HG02884 (cell line): Measurements from ENCODE around the gene ZFPL1.

ENCODE experiments used
- ATAC-seq: cut with Tn5 transposase; IDR thresholded peaks from one replicate; pipeline ENCODE4 v1.9.1; 2021; ENCODE audit warnings: mild to moderate bottlenecking, moderate library complexity; ENCODE audit not compliant: unreplicated experiment

Gene ZFPL1

DNA sequence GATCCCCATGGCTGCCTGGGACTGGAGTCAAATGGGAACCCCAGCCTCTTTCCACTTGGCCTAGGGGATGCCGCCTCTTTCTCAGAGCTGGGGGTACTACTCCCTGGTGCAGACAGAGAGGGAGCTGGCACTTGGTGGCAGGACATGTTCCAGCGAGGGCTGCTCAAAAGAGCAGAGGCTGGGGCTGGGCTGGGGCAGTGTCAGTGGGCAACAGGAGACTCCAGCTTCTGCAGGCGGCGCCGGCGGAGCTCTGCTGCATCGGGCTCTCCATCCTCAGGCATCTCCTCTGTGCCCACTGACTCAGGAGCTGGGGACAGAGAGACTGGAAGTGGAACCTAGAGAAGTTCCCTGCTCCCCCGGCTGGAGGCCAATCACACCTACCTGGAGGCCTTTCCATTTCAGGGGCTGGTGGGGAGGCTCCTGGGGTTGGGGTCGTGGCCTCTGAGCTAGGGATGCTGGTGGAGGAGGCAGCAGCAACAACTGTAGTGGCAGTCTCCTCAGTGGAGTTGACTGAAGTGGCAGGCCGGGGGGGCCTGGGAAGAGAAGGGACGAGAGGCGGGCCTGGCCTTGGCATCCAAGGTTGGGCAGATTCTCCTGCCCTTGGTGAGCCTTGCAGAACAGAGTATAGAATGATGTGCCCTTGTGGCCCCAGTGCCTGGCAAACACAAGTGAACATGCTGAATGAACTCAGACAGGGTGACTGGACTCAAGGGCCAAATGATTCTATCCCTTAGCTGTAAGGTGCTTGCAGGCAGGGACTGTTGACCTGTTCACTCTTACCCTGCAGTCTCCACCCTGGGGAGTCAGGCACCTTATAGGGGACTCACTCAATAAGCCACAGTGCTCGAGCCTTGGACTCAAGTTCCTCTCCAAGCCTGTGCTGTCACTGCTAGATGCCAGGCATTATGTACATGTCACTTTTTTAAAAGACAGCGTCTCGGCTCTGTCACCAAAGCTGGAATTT, 44.4 kb downstream of the ZFPL1 start:
- no peak for ATAC-seq

DNA sequence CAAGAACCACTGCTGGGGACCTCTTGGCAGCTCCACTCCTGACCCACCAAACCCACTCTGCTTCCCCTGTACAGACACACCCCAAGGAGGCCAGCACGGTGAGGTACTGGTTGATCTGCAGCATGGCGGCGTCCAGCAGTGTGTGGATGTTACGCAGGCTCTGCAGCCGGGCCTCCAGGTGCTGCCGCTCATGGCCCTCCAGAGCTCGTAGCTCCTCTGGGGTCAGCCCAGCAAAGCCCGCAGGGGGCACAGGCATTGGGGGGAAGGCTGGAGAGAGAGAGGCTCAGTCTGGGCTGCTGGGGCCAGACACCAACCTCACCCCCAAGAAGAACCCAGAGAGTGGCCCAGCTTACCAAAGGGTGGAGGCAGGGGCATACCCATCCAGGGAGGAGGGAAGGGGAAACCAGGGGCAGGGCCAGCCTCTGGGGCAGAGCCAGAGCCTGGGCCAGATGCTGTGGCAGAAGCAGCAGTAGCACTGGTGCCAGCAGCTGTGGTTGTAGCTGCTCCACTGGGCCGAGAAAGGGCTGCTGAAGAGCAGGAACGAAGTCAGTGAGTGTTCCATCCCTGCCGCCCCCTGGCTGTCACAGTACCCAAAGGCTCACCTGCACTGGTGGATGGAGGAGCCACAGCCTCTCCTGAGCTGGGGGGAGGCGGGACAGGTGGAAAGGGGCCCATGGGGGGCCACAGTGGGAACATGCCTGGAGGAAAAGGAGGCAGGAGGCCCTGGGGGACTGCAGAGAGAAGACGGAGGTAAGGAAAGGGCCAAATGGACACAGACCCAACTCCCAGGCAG, 45.8 kb downstream of the ZFPL1 start:
- no peak for ATAC-seq

DNA sequence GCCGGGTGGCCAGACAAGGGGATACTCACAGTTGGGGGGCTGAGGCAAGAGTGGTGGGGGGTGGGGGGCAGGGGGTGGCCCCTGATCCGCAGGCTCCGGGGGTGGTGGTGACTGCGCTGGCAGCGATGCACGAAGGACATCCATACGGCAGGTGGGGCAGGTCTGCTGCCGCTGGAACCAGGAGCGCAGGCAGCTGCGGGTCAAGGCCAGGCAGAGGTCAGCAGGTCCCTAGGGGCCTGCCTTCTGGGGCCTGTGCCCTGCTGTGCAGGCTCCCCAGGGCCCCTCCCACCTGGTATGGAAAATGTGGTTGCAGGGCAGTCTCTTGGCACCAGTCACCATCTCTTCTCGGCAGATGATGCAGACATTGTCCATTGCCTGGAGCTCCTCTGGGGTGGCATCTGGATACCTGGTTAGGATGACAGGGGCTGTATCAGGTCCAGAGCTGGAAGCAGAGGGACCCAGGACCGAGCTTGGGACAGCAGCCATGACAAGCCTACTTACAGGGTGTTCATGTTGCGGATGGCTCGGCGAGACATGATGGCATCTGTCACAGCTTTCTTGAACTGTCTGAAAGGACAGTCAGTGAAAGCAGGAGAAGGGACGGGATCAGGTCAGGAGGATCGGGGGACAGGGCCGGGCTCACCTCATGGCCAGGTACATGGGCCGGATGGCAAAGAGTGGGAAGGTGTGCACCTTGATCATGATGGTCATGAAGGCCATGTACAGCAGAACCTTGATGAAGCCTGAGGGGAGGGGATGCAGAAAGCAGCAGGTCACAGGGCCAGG, 46.8 kb downstream of the ZFPL1 start:
- no peak for ATAC-seq

DNA sequence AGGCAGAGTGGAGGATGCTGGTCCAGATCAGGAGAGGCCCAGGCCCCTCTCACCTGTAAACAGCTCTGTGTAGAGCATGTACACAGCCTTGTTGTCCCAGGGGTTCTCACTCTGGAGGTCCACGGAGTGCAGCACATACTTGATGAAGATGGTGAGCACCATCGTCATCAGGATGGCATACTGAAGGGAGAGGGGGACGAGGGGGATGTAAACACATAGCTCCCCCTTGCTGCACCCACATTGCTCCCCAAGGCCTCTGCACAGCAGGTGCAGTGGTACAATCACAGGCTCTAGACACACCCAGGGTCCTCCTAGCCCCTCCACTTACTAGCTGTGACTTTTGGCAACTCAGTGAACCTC, 47.4 kb downstream of the ZFPL1 start:
- no peak for ATAC-seq

DNA sequence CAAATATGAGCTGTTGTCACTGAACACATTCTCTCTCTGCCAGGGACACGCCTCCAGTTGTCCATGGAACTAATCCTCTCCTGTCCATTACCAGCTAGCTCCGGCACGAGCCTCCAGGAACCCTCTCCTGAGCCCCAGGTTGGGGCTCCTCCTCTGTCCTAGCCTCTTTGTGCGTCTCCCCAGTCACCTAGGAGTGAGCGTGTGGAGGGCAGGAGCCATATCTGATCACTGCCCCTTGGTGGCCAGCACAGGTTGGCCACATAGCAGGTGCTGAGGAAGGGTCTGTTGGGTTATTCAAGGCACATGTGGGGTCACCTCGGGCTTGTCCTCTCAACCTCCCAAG, 47.8 kb downstream of the ZFPL1 start:
- ATAC-seq: no peak

DNA sequence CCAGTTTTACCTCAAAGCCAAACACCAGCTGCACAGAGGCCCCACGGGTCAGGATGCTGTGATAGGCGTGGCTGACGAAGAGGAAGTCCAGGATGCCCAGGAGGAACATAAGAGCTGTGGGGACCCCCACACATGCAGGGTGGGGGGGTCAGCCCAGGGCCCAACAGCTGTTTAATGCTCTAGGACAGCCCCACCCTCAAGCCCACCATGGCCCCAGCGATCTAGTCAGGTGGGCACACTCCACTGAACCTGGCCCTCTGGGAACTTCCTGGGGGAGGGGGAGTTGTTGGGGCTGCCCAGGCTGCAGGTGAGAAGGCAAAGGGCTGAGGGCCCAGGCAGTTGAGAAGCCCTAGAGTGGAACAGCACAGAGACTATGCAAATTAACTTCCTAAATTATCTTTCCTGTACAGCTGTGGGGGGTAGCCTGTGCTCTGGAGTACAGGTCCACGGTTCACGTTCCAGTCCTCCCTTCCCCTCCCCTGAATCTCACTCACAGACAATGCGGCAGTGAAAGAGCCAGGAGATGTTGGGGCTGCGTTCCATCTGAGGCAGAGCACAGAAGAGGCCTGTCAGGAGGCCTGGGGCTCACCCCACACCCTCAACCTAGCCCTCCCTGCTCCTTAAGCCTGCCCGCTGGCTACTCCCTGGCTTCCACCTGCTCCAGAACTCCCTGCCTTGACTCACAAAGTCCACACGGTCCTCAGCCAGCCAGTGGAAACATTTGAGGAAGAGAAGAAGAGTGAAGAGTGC, 48.4 kb downstream of the ZFPL1 start:
- peak; percentile 38 for ATAC-seq

DNA sequence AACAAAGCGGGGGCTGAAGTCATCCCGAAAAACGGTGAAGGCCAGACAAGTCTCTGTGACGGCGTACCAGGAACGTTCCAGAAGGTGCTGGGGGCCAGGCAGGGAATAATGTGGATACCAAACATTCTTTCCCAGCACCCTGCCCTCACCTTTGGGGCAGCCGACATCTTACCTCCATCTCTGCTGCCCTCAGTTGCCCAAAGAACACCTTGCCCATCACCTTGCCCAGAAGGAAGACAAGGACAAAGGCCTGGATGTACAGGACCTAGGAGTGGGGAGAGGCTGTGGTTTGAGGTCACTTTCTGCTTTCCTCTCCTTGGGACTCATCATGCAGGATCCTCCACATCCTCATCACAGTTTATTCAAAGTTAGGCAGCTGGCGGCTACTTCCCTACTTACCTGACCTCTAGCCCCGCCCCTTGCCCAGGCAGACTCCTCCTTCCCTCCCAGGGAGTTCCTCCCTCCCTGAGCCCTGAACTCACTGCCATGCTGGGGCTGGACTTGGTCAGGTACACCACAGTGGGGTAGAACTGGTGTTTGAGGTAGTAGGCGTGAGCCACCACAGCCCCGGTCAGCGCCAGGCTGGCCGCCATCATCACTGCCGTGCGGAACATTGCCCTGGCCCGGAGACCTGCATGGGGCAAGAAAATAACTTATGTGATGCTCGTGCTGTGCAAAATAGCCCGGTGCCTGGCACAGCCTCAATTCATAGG, 49.1 kb downstream of the ZFPL1 start:
- ATAC-seq: no peak

DNA sequence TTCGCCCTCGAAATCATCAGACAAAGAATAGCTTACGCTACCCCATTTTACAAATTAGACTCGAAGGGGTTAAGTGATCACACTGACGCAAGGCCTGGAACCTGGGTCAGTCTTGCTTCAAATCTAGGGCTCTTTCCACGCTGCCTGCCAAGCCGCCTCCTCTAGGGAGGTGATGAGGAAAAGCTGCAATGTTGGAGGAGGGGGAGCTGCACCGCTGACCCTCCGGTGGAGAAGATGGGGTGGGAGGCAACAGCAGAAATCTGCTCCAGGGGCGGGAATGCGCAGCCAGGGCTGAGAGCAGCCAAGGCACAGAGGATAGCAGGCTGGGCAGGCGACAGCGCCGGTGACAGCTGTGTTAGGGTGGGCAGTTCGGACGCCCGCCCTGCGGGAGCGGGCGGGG, 49.7 kb downstream of the ZFPL1 start:
- ATAC-seq: no peak

DNA sequence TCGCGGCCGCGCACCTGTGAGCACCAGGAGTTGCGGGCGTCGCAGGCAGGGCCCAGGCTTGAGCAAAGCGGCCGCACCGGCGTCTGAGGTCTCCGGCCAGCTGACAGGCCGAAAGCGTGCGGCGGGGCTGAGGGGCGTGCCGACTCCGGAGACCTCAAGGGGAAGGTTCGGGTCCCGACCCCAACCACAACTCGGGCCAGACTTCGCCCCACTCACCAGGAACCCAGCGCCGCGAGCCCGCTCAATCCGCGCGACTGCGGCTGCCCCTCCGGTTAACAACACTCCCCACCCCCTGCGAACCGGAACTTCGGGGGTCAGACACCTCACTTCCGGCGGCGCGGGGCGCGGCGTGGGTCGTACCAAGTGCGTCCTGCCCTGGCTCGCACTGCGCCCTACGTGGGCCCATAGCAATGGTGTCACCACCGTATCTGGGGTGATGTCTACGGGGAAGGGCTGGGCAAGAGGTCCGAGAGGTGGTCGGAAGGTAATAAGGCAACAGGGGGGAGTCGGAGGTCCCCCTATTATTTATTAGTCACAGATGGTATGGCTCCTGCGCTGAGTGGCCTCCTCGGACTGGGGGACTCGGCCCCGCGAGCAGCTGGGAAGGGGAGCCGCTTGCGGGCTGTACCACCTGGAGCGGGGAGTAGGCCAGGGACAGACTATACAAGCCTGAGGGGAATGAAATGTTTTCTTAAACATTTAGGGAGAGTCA, 50.4 kb downstream of the ZFPL1 start, which contains the start of gene SYVN1:
TSS of gene SYVN1 (minus strand) at position 280 of the 712 bp plus-strand sequence. CDS start 918 bp downstream, outside the sequence.
- ATAC-seq: peak; percentile 43

DNA sequence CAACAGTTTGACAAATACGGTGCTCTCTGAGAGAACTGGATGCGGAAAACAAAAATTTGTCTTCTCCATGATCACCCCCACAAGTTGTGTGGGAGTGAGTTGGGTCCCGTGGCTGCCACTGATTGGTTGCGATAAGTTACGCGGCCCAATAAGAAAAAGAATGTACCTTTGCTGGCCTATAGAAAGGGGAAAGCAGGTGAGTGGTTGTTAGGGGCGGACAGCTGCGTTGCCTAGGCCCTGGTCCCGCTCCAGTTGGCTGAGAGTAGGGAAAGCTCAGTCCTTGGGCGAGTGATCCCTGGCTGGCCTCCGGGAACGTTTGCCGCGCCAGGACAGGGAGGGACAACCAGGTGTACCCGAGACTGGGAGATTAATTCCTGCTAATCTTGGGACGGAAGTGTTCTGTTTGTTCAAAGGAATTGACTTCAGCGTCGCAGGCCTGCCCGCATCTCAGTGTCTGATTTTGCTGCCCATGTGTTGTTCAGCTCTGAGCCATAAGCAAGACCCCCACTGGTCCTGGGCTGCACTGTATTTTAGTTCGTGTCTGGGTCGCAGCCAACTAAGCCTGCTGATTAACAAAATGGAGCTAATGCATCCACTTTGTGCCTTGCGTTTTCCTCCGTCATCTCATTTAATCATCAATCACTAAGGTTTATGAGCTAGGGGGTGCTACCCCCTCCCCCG, 51.1 kb downstream of the ZFPL1 start:
- peak; percentile 70 for ATAC-seq

DNA sequence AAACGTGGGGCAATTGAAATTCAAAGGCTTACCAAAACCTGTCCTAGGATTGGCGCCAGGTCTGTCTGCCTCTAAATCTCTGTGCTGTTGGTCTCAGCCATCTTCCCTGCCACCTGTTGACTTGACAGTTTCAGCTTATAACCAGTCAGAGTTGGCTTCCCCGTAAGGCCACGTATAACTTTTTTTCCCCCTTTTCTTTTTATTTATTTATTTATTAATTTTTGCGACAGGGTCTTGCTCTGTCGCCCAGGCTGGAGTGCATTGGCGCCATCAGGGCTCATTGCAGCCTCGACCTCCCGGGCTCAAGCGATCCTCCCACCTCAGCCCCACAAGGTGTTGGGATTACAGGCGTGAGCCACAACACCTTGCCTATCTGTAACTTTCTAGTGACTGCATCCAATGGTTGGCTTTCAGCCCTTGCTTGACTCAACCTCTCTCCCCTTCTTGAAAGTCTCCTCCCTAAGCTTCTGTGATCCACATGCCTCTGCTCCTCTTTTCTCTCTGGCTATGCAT, 51.7 kb downstream of the ZFPL1 start:
- no peak for ATAC-seq

DNA sequence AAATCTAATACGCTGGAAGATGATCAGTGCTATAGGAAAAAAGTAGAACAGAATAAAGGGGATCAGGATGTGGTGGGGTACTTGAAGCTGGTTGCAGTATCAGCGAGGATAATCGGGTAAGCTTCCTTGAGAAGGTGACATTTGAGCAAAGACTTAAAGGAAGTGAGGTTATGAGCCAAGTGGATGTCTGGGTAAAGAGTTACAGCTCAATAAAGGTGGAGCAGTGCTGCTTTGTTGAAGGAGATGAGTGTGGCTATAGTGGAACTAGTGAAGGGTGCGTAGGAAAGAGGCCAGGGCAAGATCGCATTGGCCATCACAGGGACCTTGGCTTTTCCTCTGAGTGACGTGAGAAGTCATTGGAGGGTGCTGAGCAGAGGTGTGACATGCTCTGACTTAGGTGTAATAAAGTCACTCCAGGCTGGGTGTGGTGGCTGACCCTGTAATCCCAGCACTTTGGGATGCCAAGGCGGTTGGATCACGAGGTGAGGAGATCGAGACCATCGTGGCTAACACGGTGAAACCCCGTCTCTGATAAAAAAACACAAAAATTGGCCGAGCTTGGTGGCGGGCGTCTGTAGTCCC, 52.6 kb downstream of the ZFPL1 start:
- no peak for ATAC-seq
